HCT116 (cell line): Measurements from ENCODE around the gene SIGLEC12. TPM values are rescaled to one million over a fixed set of nuclear protein-coding genes. Genes with fewer than 3 reads are reported as not detected.

Source experiments
- ATAC-seq: fragments of 200-7000 bp; cut with Tn5 transposase; 2 replicates; pipeline ENCODE4 v1.9.1; 2020; ENCODE audit warnings: mild to moderate bottlenecking, moderate library complexity
- BruUV-seq: library from RNA; stranded (reverse); fragments of 400-500 nt; replicated peaks from 2 replicates; lab custom pipeline; 2021; lab: Mats Ljungman, UMichigan
- CTCF ChIA-PET: fragments of 300-600 bp; sonication (Branson Sonifier 250); formaldehyde crosslinking; loops from one replicate; lab custom pipeline; 2021; ENCODE audit warnings: antibody characterized with exemption; lab: Charles Lee
- POLR2A ChIA-PET: fragments of 300-600, 350-600 bp; sonication (Branson Sonifier 250); formaldehyde crosslinking; loops from one replicate; lab custom pipeline; 2021; ENCODE audit warnings: antibody characterized with exemption; lab: Charles Lee
- RAD21 ChIA-PET, 2 experiments: fragments of 300-600 bp; sonication (Branson Sonifier 250); formaldehyde crosslinking; loops; one replicate each; lab custom pipeline; 2023; ENCODE audit warnings: low total read pairs in 2 of 2; ENCODE audit not compliant: uncharacterized antibody in 2 of 2, unreplicated experiment in 2 of 2, low non-redundant PET in 1 of 2; lab: Charles Lee
- DNase-seq: peaks from one replicate; pipeline ENCODE4 v3.0.0-alpha.2; 2010; ENCODE audit warnings: low read depth, low spot score
- H2AFZ ChIP-seq: fragments of 200-600 bp; shearing (Covaris generic), sonication (generic); 2 replicates; pipeline ENCODE4 v1.6.1; 2017; ENCODE audit warnings: low read depth, mixed run types, mixed read lengths, antibody characterized with exemption, low read length; ENCODE audit not compliant: poor library complexity, severe bottlenecking
- H3K27ac ChIP-seq: 2 replicates; pipeline ENCODE4 v1.5.1; 2012; ENCODE audit warnings: low read depth, low read length
- H3K27me3 ChIP-seq: fragments of 200-600 bp; sonication (generic); 2 replicates; pipeline ENCODE4 v1.6.1; 2016; ENCODE audit warnings: mixed run types, low read length, mixed read lengths; ENCODE audit not compliant: insufficient read depth
- H3K36me3 ChIP-seq, 2 experiments: fragments of 200-500 bp in 1 of 2; fragments of 200-600 bp in 1 of 2; sonication (Bioruptor generic) in 1 of 2; sonication (generic) in 1 of 2; 2 replicates each; pipeline versions ENCODE4 v1.5.1 to v1.6.1; 2014 to 2016; ENCODE audit warnings: low read length in 2 of 2, inconsistent platforms in 1 of 2, mixed read lengths in 1 of 2, mixed run types in 1 of 2; ENCODE audit not compliant: insufficient read depth in 2 of 2, control insufficient read depth in 1 of 2
- H3K4me1 ChIP-seq, 2 experiments: fragments of 200-600 bp in 1 of 2; sonication (generic) in 1 of 2; 2 replicates each; pipeline versions ENCODE4 v1.5.1 to v1.6.1; 2012 to 2017; ENCODE audit warnings: low read length in 2 of 2, inconsistent platforms in 1 of 2, mild to moderate bottlenecking in 1 of 2, mixed read lengths in 1 of 2, mixed run types in 1 of 2, moderate library complexity in 1 of 2; ENCODE audit not compliant: insufficient read depth in 2 of 2, control insufficient read depth in 1 of 2
- H3K4me2 ChIP-seq: fragments of 200-600 bp; sonication (generic); 2 replicates; pipeline ENCODE4 v1.6.1; 2017; ENCODE audit warnings: mixed run types, low read length, mixed read lengths
- H3K4me3 ChIP-seq, 2 experiments: fragments of 200-600 bp in 1 of 2; sonication (generic) in 1 of 2; replicated peaks in 1 of 2; 2 replicates each; pipeline ENCODE4 v1.5.1; 2011 to 2016; ENCODE audit warnings: low read length in 2 of 2, control low read depth in 1 of 2, low read depth in 1 of 2, mild to moderate bottlenecking in 1 of 2, mixed read lengths in 1 of 2, mixed run types in 1 of 2
- H3K79me2 ChIP-seq: fragments of 200-600 bp; sonication (generic); 2 replicates; pipeline ENCODE4 v1.6.1; 2017; ENCODE audit warnings: mild to moderate bottlenecking, mixed run types, low read length, moderate library complexity, mixed read lengths; ENCODE audit not compliant: insufficient read depth
- H3K9ac ChIP-seq: fragments of 200-600 bp; sonication (generic); 2 replicates; pipeline ENCODE4 v1.6.1; 2016; ENCODE audit warnings: low read length, mixed read lengths
- H3K9me2 ChIP-seq: fragments of 200-600 bp; sonication (generic), shearing (Covaris generic); 2 replicates; pipeline ENCODE4 v1.6.1; 2017; ENCODE audit warnings: mixed run types, mild to moderate bottlenecking, moderate library complexity; ENCODE audit not compliant: insufficient read depth
- H3K9me3 ChIP-seq, 2 experiments: fragments of 200-500 bp in 1 of 2; fragments of 200-600 bp in 1 of 2; sonication (Bioruptor generic) in 1 of 2; sonication (generic) in 1 of 2; 2 replicates each; pipeline ENCODE4 v1.6.1; 2014 to 2017; ENCODE audit warnings: low read length in 2 of 2, mixed read lengths in 2 of 2, inconsistent platforms in 1 of 2, low read depth in 1 of 2, mild to moderate bottlenecking in 1 of 2, mixed run types in 1 of 2, moderate library complexity in 1 of 2; ENCODE audit not compliant: control insufficient read depth in 1 of 2, insufficient read depth in 1 of 2
- H4K20me1 ChIP-seq: fragments of 200-600 bp; sonication (generic), shearing (Covaris generic); 2 replicates; pipeline ENCODE4 v1.6.1; 2017; ENCODE audit warnings: mixed run types, mild to moderate bottlenecking, moderate library complexity; ENCODE audit not compliant: insufficient read depth
- ATF3 ChIP-seq: IDR thresholded peaks from 2 replicates; pipeline ENCODE4 v1.6.1; 2012
- CBX3 ChIP-seq: IDR thresholded peaks from 2 replicates; pipeline ENCODE4 v1.6.1; 2012; ENCODE audit warnings: low read depth
- CEBPB ChIP-seq: IDR thresholded peaks from 2 replicates; pipeline ENCODE4 v1.6.1; 2012; ENCODE audit warnings: low read depth
- CTCF ChIP-seq, 3 experiments: fragments of 200-600 bp in 1 of 3; sonication (generic) in 1 of 3; IDR thresholded peaks in 2 of 3; conservative IDR thresholded peaks in 1 of 3; 2 replicates each; pipeline ENCODE4 v1.5.1; 2012 to 2017; ENCODE audit warnings: low read depth in 2 of 3, low read length in 2 of 3, antibody characterized with exemption in 1 of 3, borderline replicate concordance in 1 of 3, control low read depth in 1 of 3, mild to moderate bottlenecking in 1 of 3, mixed read lengths in 1 of 3, mixed run types in 1 of 3, moderate library complexity in 1 of 3; ENCODE audit not compliant: insufficient read depth in 1 of 3
- EZH2phosphoT487 ChIP-seq: fragments of 200-600 bp; IDR thresholded peaks from 2 replicates; pipeline ENCODE4 v1.6.1; 2018; ENCODE audit warnings: antibody characterized with exemption, borderline replicate concordance
- FOSL1 ChIP-seq: IDR thresholded peaks from 2 replicates; pipeline ENCODE4 v1.6.1; 2012; ENCODE audit warnings: low read depth
- JUND ChIP-seq: IDR thresholded peaks from 2 replicates; pipeline ENCODE4 v1.6.1; 2012
- POLR2A ChIP-seq: IDR thresholded peaks from 2 replicates; pipeline ENCODE4 v1.7.0; 2011; ENCODE audit warnings: borderline replicate concordance; ENCODE audit not compliant: insufficient read depth, insufficient read length; ENCODE audit errors: extremely low read depth
- RAD21 ChIP-seq: IDR thresholded peaks from 2 replicates; pipeline ENCODE4 v1.6.1; 2012; ENCODE audit warnings: low read depth, mild to moderate bottlenecking
- REST ChIP-seq: IDR thresholded peaks from 2 replicates; pipeline ENCODE4 v1.6.1; 2012; ENCODE audit warnings: low read depth
- SIN3A ChIP-seq: IDR thresholded peaks from 2 replicates; pipeline ENCODE4 v1.6.1; 2012; ENCODE audit warnings: low read depth
- SP1 ChIP-seq: IDR thresholded peaks from 2 replicates; pipeline ENCODE4 v1.6.1; 2012; ENCODE audit warnings: low read depth
- YY1 ChIP-seq: IDR thresholded peaks from 2 replicates; pipeline ENCODE4 v1.6.1; 2011; ENCODE audit warnings: low read length, low read depth, moderate library complexity, mild to moderate bottlenecking; ENCODE audit not compliant: insufficient replicate concordance; ENCODE audit errors: extremely low read depth
- ZBTB33 ChIP-seq: IDR thresholded peaks from 2 replicates; pipeline ENCODE4 v1.6.1; 2011; ENCODE audit warnings: mild to moderate bottlenecking, low read length, moderate library complexity; ENCODE audit not compliant: insufficient replicate concordance; ENCODE audit errors: extremely low read depth
- ZFX ChIP-seq: fragments of 450-650 bp; IDR thresholded peaks from 2 replicates; pipeline ENCODE4 v1.6.1; 2017
- intact Hi-C: fragments of 100-400 bp; cut with micrococcal nuclease; formaldehyde crosslinking; loops from 2 replicates; pipeline ENCODE4 v1.10.0; 2022
- total RNA-seq: library from RNA; stranded (reverse); gene quantifications from one replicate; pipeline ENCODE4 v1.2.1, GENCODE V29; 2021; ENCODE audit not compliant: unreplicated experiment

SIGLEC12 gene
- total RNA-seq, 1 experiment from 2014 or later: not detected

GRCh38 chr19:51548213-51548651, 46.6 kb upstream of the SIGLEC12 start:
- no peak for TF ChIP-seq FOSL1
- TF ChIP-seq ZBTB33: no peak
- TF ChIP-seq CBX3: no peak
- TF ChIP-seq ATF3: no peak
- no peak for TF ChIP-seq POLR2A
- TF ChIP-seq CEBPB: no peak
- no peak for TF ChIP-seq REST
- no peak for TF ChIP-seq ZFX
- TF ChIP-seq RAD21: no peak
- no peak for TF ChIP-seq YY1
- no peak for TF ChIP-seq JUND
- TF ChIP-seq SP1: no peak
- no peak for TF ChIP-seq SIN3A
- no peak for TF ChIP-seq EZH2phosphoT487
- TF ChIP-seq CTCF (IDR thresholded peaks at IDR 0.05 in 2 of 3, conservative IDR thresholded peaks at IDR 0.05 in 1 of 3; ENCODE audit: borderline replicate concordance in 1 of 3, insufficient read depth in 1 of 3, low read depth in 2 of 3, low read length in 2 of 3): no peak
- Histone ChIP-seq H3K27me3 (peaks cover 56% of the 10 kb centered on the region), H3K9ac (no peak overlapping the region), H3K4me2 (no peak overlapping the region), H2AFZ (no peak overlapping the region), H3K27ac (no peak overlapping the region), H3K4me1 (no peaks in the 10 kb centered on the region), H3K4me3 (no peak overlapping the region), H3K36me3 (no peaks in the 10 kb centered on the region), H4K20me1 (no peaks in the 10 kb centered on the region), H3K9me2 (no peaks in the 10 kb centered on the region), H3K79me2 (no peaks in the 10 kb centered on the region), H3K9me3 (no peaks in the 10 kb centered on the region)
- DNase-seq: no peak
- ChIA-PET POLR2A (no interaction called here), CTCF (no interaction called here), RAD21 (no interaction called here)
- intact Hi-C loops: no loop called here
- ATAC-seq: no peak
- BruUV-seq: no TSS peak
